ENCODE results near the gene ATP2A1.

DNA sequence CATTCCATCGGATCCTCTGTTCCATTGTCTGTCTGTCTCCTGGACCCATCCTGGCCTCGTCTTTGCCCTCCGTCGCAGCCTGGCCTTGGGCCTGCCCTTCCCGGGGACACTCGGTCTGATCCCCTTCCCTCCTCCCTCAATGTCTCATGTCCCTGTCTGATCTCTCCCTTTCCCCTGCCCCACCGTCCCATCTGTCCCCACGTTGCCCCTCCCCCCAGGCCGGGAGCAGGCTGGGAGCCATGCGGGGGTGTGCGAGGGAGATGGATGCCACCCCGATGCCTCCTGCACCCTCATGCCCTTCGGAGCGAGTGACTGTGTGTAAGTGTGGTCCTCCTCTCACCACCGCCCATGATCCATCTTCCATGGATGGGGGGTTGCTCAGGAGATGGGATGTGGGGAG lies 5.3 kb upstream of the ATP2A1 start:
- no peak for TF ChIP-seq POLR2A (IDR thresholded peaks at IDR 0.05)
- TF ChIP-seq, protein P1, sequence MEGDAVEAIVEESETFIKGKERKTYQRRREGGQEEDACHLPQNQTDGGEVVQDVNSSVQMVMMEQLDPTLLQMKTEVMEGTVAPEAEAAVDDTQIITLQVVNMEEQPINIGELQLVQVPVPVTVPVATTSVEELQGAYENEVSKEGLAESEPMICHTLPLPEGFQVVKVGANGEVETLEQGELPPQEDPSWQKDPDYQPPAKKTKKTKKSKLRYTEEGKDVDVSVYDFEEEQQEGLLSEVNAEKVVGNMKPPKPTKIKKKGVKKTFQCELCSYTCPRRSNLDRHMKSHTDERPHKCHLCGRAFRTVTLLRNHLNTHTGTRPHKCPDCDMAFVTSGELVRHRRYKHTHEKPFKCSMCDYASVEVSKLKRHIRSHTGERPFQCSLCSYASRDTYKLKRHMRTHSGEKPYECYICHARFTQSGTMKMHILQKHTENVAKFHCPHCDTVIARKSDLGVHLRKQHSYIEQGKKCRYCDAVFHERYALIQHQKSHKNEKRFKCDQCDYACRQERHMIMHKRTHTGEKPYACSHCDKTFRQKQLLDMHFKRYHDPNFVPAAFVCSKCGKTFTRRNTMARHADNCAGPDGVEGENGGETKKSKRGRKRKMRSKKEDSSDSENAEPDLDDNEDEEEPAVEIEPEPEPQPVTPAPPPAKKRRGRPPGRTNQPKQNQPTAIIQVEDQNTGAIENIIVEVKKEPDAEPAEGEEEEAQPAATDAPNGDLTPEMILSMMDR (IDR thresholded peaks at IDR 0.05) = no peak

All from uterus (tissue), 2 donors.